GM23338 (cell line): ENCODE data around the gene TBCEL. TPM values are rescaled to one million over a fixed set of nuclear protein-coding genes. Genes with fewer than 3 reads are reported as not detected.

Source experiments
- CREB1 ChIP-seq: fragments of 250-450 bp; sonication (Bioruptor Pico); IDR thresholded peaks from 2 replicates; pipeline ENCODE4 v1.5.0; 2020; ENCODE audit warnings: low read depth, mild to moderate bottlenecking, moderate library complexity
- EZH2 ChIP-seq: fragments of 200-600 bp; sonication (generic); IDR thresholded peaks from one replicate; pipeline ENCODE4 v1.8.0; 2017; ENCODE audit warnings: antibody characterized with exemption, mild to moderate bottlenecking, low read depth; ENCODE audit not compliant: unreplicated experiment
- EZH2phosphoT487 ChIP-seq: fragments of 200-600 bp; sonication (generic); IDR thresholded peaks from one replicate; pipeline ENCODE4 v1.8.1; 2018; ENCODE audit warnings: antibody characterized with exemption; ENCODE audit not compliant: unreplicated experiment
- JUNB ChIP-seq: IDR thresholded peaks from one replicate; pipeline ENCODE4 v1.6.1; 2016; ENCODE audit warnings: antibody characterized with exemption; ENCODE audit not compliant: unreplicated experiment
- NANOG ChIP-seq: IDR thresholded peaks from 2 replicates; pipeline ENCODE4 v1.6.1; 2016; ENCODE audit warnings: antibody characterized with exemption, borderline replicate concordance
- POLR2AphosphoS5 ChIP-seq: IDR thresholded peaks from 2 replicates; pipeline ENCODE4 v1.6.1; 2016; ENCODE audit warnings: antibody characterized with exemption, low read depth
- STAT1 ChIP-seq: IDR thresholded peaks from one replicate; pipeline ENCODE4 v1.6.1; 2016; ENCODE audit warnings: antibody characterized with exemption; ENCODE audit not compliant: unreplicated experiment
- ZNF114 ChIP-seq: fragments of 250-450 bp; sonication (Bioruptor Pico); IDR thresholded peaks from 2 replicates; pipeline ENCODE4 v1.5.0; 2020; ENCODE audit warnings: mild to moderate bottlenecking, moderate library complexity
- ZNF331 ChIP-seq: fragments of 250-450 bp; sonication (Bioruptor Pico); IDR thresholded peaks from 2 replicates; pipeline ENCODE4 v1.5.0; 2020; ENCODE audit warnings: low read depth, mild to moderate bottlenecking, moderate library complexity
- polyA plus RNA-seq: library from polyadenylated mRNA; unstranded; fragments of >200 nt; fragmentation: Nextera tagmentation; extraction: Ambion mirVana; gene quantifications from 2 replicates; pipeline ENCODE4 v1.2.1, GENCODE V29; 2016
- total RNA-seq: library from RNA; depleted of rRNA; stranded (reverse); fragments of >200 nt; shearing (Covaris generic); gene quantifications from 2 replicates; pipeline ENCODE4 v1.2.3, GENCODE V29; 2014
- TF ChIP-seq, protein P1 (sequence below): fragments of 250-450 bp; sonication (Bioruptor Pico); IDR thresholded peaks from 2 replicates; pipeline ENCODE4 v1.5.0; 2020; ENCODE audit warnings: mild to moderate bottlenecking, moderate library complexity
- TF ChIP-seq, protein P2 (sequence below), 2 experiments: fragments of 200-600 bp in 1 of 2; sonication (generic) in 1 of 2; conservative IDR thresholded peaks; 2 replicates each; pipeline versions ENCODE4 v1.5.1 to v1.6.1; 2016 to 2017; ENCODE audit warnings: antibody characterized with exemption in 2 of 2, low read depth in 2 of 2, mild to moderate bottlenecking in 2 of 2, moderate library complexity in 1 of 2
- TF ChIP-seq, protein P3 (sequence below): IDR thresholded peaks from one replicate; pipeline ENCODE4 v1.6.1; 2018; ENCODE audit warnings: antibody characterized with exemption; ENCODE audit not compliant: unreplicated experiment

TBCEL gene
- total and polyA plus RNA-seq, 2 experiments from 2014 or later = 5.4 to 16.2 TPM

DNA sequence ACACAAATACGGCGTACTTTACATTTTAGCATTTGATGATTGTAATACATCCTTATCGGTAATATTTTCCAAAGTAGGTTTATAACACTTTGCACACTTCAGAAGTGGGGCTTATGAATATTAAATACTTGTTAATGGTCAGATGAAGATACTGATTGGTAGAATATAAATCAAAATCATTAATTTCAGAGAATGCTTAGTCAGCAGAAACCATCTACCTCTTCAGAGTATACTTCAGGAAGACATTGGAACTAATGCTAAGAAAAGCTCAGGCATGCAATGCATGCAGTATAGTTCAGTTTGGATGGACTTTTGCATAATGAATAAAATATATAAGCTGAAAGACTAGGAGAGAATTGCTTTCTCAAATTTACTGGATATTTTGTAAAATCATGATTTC is 57.4 kb downstream of the TBCEL start (continued):
- TF ChIP-seq, protein P1, sequence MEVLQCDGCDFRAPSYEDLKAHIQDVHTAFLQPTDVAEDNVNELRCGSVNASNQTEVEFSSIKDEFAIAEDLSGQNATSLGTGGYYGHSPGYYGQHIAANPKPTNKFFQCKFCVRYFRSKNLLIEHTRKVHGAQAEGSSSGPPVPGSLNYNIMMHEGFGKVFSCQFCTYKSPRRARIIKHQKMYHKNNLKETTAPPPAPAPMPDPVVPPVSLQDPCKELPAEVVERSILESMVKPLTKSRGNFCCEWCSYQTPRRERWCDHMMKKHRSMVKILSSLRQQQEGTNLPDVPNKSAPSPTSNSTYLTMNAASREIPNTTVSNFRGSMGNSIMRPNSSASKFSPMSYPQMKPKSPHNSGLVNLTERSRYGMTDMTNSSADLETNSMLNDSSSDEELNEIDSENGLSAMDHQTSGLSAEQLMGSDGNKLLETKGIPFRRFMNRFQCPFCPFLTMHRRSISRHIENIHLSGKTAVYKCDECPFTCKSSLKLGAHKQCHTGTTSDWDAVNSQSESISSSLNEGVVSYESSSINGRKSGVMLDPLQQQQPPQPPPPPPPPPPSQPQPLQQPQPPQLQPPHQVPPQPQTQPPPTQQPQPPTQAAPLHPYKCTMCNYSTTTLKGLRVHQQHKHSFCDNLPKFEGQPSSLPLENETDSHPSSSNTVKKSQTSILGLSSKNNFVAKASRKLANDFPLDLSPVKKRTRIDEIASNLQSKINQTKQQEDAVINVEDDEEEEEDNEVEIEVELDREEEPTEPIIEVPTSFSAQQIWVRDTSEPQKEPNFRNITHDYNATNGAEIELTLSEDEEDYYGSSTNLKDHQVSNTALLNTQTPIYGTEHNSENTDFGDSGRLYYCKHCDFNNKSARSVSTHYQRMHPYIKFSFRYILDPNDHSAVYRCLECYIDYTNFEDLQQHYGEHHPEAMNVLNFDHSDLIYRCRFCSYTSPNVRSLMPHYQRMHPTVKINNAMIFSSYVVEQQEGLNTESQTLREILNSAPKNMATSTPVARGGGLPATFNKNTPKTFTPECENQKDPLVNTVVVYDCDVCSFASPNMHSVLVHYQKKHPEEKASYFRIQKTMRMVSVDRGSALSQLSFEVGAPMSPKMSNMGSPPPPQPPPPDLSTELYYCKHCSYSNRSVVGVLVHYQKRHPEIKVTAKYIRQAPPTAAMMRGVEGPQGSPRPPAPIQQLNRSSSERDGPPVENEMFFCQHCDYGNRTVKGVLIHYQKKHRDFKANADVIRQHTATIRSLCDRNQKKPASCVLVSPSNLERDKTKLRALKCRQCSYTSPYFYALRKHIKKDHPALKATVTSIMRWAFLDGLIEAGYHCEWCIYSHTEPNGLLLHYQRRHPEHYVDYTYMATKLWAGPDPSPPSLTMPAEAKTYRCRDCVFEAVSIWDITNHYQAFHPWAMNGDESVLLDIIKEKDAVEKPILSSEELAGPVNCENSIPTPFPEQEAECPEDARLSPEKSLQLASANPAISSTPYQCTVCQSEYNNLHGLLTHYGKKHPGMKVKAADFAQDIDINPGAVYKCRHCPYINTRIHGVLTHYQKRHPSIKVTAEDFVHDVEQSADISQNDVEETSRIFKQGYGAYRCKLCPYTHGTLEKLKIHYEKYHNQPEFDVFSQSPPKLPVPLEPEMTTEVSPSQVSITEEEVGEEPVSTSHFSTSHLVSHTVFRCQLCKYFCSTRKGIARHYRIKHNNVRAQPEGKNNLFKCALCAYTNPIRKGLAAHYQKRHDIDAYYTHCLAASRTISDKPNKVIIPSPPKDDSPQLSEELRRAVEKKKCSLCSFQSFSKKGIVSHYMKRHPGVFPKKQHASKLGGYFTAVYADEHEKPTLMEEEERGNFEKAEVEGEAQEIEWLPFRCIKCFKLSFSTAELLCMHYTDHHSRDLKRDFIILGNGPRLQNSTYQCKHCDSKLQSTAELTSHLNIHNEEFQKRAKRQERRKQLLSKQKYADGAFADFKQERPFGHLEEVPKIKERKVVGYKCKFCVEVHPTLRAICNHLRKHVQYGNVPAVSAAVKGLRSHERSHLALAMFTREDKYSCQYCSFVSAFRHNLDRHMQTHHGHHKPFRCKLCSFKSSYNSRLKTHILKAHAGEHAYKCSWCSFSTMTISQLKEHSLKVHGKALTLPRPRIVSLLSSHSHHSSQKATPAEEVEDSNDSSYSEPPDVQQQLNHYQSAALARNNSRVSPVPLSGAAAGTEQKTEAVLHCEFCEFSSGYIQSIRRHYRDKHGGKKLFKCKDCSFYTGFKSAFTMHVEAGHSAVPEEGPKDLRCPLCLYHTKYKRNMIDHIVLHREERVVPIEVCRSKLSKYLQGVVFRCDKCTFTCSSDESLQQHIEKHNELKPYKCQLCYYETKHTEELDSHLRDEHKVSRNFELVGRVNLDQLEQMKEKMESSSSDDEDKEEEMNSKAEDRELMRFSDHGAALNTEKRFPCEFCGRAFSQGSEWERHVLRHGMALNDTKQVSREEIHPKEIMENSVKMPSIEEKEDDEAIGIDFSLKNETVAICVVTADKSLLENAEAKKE (CRISPR knock-in tag) = no peak
- TF ChIP-seq EZH2 = no peak
- TF ChIP-seq ZNF331 (CRISPR knock-in tag) = no peak
- TF ChIP-seq, protein P2, sequence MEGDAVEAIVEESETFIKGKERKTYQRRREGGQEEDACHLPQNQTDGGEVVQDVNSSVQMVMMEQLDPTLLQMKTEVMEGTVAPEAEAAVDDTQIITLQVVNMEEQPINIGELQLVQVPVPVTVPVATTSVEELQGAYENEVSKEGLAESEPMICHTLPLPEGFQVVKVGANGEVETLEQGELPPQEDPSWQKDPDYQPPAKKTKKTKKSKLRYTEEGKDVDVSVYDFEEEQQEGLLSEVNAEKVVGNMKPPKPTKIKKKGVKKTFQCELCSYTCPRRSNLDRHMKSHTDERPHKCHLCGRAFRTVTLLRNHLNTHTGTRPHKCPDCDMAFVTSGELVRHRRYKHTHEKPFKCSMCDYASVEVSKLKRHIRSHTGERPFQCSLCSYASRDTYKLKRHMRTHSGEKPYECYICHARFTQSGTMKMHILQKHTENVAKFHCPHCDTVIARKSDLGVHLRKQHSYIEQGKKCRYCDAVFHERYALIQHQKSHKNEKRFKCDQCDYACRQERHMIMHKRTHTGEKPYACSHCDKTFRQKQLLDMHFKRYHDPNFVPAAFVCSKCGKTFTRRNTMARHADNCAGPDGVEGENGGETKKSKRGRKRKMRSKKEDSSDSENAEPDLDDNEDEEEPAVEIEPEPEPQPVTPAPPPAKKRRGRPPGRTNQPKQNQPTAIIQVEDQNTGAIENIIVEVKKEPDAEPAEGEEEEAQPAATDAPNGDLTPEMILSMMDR (conservative IDR thresholded peaks at IDR 0.05; ENCODE audit: low read depth in 2 of 2) = no peak
- TF ChIP-seq CREB1 (CRISPR knock-in tag) = no peak
- TF ChIP-seq POLR2AphosphoS5 = no peak
- TF ChIP-seq JUNB = no peak
- no peak for TF ChIP-seq EZH2phosphoT487
- no peak for TF ChIP-seq ZNF114 (CRISPR knock-in tag)
- TF ChIP-seq NANOG = no peak
- TF ChIP-seq, protein P3, sequence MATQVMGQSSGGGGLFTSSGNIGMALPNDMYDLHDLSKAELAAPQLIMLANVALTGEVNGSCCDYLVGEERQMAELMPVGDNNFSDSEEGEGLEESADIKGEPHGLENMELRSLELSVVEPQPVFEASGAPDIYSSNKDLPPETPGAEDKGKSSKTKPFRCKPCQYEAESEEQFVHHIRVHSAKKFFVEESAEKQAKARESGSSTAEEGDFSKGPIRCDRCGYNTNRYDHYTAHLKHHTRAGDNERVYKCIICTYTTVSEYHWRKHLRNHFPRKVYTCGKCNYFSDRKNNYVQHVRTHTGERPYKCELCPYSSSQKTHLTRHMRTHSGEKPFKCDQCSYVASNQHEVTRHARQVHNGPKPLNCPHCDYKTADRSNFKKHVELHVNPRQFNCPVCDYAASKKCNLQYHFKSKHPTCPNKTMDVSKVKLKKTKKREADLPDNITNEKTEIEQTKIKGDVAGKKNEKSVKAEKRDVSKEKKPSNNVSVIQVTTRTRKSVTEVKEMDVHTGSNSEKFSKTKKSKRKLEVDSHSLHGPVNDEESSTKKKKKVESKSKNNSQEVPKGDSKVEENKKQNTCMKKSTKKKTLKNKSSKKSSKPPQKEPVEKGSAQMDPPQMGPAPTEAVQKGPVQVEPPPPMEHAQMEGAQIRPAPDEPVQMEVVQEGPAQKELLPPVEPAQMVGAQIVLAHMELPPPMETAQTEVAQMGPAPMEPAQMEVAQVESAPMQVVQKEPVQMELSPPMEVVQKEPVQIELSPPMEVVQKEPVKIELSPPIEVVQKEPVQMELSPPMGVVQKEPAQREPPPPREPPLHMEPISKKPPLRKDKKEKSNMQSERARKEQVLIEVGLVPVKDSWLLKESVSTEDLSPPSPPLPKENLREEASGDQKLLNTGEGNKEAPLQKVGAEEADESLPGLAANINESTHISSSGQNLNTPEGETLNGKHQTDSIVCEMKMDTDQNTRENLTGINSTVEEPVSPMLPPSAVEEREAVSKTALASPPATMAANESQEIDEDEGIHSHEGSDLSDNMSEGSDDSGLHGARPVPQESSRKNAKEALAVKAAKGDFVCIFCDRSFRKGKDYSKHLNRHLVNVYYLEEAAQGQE = no peak
- TF ChIP-seq STAT1 = no peak
